GM21737 (cell line): ENCODE measurements around the gene DHX58.

Source experiments
- ATAC-seq: cut with Tn5 transposase; IDR thresholded peaks from one replicate; pipeline ENCODE4 v1.9.1; 2021; ENCODE audit warnings: mild to moderate bottlenecking, moderate library complexity; ENCODE audit not compliant: unreplicated experiment

The DHX58 gene

GRCh38 chr17:42111265-42111636, 1.3 kb downstream of the DHX58 start:
- ATAC-seq: no peak

- no peak for ATAC-seq
These were observed 1.9 kb downstream of the DHX58 start for GRCh38 chr17:42110301-42111264.

GRCh38 chr17:42109086-42109485, 3.4 kb downstream of the DHX58 start:
- ATAC-seq: no peak

- no peak for ATAC-seq
These were observed 4.6 kb downstream of the DHX58 start for GRCh38 chr17:42107597-42108576.

- ATAC-seq: no peak
These were observed 5.4 kb downstream of the DHX58 start for GRCh38 chr17:42107124-42107523.

- no peak for ATAC-seq
These were observed 6.5 kb downstream of the DHX58 start for GRCh38 chr17:42106009-42106408.

GRCh38 chr17:42104264-42104663, 8.2 kb downstream of the DHX58 start:
- ATAC-seq: no peak

- no peak for ATAC-seq
These were observed 9.1 kb downstream of the DHX58 start for GRCh38 chr17:42103221-42103954.

- ATAC-seq: no peak
These were observed 10.8 kb downstream of the DHX58 start for GRCh38 chr17:42101513-42102292.

GRCh38 chr17:42098730-42099399, 13.6 kb downstream of the DHX58 start:
- no peak for ATAC-seq

- ATAC-seq: no peak
These were observed 14.6 kb downstream of the DHX58 start, which contains the start of gene ZNF385C for GRCh38 chr17:42097691-42098631. TSS of gene ZNF385C (minus strand) at chr17:42098473. CDS start at chr17:42063056, 35,417 bp downstream.

- no peak for ATAC-seq
These were observed 16.0 kb downstream of the DHX58 start for GRCh38 chr17:42096360-42097111.

GRCh38 chr17:42094375-42095069, 18.0 kb downstream of the DHX58 start:
- no peak for ATAC-seq

- no peak for ATAC-seq
These were observed 19.6 kb downstream of the DHX58 start for GRCh38 chr17:42092939-42093338.

GRCh38 chr17:42090964-42091790, 21.3 kb downstream of the DHX58 start:
- ATAC-seq: no peak

GRCh38 chr17:42088736-42089135, 23.8 kb downstream of the DHX58 start:
- no peak for ATAC-seq
